ENCODE results near the gene NAT8L. TPM values are rescaled to one million over a fixed set of nuclear protein-coding genes. Genes with fewer than 3 reads are reported as not detected.

Gene NAT8L
- total RNA-seq, 1 donor from 2014 or later = under 0.01 TPM

DNA sequence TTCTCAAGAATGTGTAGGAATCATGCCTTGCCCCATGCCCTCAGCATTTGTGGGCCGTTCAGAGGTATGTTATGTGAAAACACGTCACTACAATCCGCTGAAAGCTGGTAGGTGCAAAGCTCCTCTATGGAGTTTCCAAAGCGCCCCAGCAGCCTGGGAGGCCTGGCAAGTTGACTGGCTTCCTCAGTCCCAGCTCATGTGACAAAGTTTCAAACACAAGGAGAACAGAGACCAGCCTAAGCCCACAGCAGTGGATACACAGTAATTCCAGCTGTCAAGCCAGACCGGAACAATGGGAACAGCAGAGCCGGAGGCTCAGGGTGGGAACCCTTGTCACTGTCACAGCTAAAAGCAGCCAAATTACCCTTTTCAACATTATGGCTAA is 33.5 kb downstream of the NAT8L start:
- DNase-seq (ENCODE audit: low read depth in 2 of 2) = no peak

DNA sequence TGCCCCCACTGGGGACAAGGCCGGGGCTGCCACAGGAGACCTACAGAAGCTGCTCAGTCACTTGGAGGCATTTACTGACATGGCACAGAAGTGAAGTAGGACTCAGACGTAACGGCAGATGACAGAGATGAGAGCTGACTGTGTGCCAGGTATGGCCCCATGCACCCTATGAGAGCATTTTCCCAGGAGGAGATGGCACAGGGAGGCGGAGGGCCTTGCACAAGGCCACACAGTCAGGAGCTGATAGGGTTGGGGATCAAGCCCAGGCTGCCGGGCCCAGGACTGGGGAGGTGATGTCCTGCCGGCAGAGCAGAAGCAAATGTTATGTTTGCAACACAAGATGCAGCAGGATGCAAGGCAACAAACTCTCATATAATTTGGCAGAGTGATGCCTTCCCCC is 34.1 kb downstream of the NAT8L start:
- DNase-seq (ENCODE audit: low read depth in 2 of 2) = no peak

DNA sequence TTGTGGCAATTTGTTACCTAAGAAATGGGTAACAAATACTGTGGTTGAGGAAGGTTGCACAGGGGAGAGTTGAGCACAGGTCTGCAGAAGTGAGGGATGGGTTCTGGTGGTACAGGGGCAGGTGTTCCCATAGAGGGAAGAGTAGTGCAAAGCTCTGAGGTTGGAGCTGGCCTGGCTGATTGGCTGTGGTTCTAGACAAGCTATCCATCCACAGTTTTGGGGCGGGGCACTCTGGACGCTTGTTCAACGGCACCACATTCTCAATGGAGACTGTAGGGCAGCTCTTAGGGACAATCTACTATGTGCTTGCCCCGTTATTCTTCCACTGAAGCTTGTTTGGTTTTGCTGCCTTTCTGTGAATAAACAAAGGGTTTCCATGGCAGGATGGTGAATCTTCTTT is 35.4 kb downstream of the NAT8L start:
- DNase-seq (ENCODE audit: low read depth in 2 of 2) = no peak

DNA sequence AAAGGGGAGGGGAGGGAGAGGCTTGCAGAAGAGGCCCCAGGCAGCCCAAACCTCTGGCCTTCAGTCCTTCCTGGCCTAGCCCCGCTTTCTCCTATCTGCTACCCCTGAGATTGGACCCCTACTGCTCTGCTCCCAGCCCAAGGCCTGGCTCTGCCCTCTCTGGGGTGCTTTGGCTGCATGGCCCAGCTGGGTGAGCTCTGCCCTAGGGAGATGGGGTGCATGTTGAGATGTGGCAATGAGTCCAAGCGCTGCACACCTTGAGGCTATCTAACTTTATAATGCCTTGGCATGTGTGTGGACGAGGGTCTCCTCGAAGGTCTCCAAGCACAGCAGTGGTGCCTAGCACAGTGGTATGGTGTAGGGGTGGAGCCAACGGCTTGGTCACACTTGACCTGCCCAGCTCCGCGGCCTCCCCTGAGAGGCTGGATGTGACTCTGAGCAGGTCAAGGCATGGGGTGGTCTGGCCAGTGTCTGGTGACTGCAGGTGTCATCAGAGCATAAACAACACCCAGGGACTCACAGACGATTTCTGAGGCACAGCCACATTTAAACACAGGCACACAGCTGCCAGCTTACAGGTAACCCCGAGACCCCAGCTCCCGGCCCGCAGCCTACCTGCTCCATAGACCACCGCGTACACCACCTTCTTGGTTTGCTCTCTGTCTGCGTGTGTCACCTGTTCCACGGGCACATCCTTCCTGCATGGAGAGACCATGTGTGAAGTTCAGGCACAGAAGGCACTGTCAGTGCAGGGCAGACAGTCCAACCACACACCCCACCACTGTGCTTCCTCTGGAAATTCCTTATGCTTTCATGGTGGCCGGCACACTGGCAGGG is 36.3 kb downstream of the NAT8L start:
- no peak for DNase-seq (ENCODE audit: low read depth in 2 of 2)

DNA sequence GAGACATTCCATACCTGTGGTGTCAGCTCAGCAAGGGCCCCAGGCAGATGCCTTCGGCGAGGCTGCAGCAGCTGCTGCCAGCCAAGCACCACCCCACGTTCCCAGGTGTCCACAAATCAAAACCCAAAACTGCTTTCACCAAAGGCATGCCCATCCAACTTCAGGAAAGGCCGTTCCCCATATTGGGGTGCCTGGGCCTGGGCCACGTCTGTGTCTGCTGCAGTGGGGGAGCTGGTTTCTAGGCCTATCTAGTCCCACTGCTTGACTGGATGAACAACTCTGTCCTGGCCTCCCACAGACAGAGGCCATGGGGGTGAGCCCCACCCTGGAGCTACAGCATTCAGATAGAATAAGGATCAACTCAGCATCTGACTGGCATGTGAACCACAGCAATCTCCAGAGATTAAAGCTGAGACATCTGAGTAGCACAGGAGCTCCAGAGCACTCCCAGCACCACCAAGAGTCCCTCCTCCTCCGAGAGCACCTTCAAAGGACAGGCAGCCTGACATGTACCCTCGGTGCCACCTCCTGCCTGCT is 37.0 kb downstream of the NAT8L start:
- DNase-seq (ENCODE audit: low read depth in 2 of 2) = no peak

DNA sequence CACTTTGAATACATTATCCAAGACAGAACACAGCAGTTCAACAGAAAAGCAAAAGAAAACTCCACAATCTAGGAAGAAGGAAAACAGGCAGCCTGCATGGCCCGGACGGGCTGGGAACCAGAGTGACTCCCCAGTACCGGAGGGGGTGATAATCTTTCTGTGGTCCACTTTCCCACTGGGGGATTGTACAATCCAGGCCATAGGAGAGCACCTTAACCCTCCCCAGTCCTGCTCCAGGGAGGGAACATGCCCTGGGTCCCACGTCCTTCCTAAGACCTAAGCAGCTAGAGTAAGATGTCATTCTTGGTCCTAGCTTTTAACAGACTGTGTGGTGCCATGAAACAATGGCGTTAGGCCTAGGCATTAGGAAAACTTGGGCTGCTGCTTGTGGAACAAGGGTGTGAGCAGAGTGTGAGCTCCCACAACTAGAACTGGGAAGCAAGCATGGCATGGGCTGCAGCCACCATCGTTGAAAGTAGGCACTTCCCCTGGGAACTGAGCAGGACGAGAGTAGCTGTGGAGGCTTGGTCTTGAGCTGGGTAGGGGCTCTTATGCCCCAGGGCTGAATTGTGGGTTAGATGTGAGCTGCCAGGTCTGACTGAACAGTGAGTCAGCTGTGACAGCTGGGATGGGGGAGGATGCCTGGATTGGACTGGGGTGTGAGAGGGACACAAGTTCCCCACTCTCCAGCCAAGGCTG is 42.4 kb downstream of the NAT8L start:
- no peak for DNase-seq (ENCODE audit: low read depth in 2 of 2)

DNA sequence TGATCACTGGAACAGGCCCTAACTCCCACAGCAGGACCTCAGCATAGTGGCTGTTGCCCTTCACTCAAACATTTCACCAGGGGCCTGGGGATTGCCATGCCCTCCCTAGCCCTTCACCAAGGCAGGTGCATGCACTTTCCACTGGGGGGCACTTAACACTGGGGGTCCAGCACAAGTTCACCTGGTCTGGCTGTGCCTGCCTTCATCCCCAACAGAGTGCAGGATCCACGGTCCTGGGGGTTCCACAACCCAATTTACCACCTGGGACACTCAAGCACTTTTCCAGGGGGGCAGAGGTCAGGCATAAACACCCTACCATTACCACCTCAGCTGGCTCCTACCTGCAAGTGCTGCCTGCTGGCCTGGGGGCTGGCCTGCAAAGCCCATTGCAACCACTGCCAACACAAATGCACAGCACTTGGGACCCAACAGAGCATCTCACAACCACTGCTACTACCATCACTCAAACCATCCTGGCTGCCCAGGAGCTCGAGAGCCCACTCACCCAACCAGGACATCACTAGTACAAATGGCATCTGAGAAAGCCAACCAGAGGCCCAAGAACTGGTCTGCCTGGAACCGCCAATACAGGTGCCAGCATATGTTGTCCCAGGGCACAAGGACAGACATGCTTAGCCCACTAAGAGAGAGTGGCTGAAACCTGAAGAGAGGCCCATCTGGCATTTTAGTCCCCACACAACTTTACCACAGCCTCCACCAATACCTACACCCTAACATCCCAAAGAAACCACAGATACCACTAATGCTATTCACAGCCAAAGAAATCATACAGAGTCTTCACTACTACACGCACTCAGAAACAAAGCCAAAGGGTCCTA is 43.1 kb downstream of the NAT8L start:
- DNase-seq (ENCODE audit: low read depth in 2 of 2) = no peak

DNA sequence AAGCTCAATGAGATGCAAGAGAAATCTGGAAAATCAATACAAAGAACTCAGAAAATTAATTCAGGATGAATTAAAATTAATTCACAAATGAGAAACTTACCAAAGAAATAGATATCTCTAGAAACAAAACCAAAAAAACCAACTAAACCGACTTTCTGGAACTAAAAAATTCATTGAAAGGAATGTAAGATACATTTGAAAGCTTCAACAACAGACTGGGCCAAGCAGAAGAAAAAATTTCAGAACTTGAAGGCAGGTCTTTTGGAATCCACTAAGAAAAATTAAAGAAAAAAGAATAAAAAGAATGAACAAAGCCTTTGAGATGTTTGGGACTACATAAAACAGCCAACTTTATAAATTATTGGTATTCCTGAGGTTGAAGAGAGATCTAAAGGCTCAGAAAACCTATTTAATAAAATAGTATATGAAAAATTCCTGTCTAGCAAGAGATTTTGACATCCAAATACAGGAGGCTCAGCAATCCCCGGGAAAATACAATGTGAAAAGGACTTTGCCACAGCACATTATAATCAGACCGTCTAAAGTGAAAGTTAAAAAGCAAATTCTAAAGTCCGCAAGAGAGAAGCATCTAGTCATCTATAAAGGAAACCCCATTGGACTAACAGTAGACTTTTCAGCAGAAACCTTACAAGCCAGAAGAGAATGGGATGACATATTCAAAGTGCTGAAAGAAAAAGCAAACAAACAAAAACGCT is 44.2 kb downstream of the NAT8L start:
- DNase-seq (ENCODE audit: low read depth in 2 of 2) = no peak

DNA sequence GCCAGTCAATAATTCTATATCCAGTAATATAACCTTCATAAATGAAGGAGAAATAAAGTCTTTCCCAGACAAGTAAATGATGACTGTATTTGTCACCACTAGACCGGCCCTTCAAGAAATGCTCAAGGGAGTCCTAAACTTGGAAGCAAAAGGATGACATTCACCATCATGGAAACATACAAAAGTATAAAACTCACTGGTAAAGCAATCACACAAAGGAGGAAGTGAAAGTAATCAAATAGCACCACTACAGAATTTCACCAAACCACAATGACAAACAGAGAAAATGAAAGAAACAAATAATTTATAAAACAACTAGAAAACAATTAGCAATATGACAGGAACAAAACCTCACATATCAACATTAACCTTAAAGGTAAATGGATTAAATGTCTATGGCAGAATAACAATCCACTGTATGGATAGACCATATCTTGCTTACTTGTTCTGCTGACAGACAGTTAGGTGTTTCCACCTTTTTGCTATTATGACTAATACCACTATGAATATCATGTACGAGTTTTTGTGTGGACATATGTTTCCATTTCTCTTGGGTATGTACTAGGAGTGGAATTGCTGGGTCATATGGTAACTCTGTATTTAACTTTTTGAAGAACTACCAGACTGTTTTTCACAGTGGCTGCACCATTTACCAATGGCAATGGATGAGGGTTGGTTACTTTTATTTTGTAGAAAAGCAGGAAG is 44.9 kb downstream of the NAT8L start:
- DNase-seq (ENCODE audit: low read depth in 2 of 2) = no peak

DNA sequence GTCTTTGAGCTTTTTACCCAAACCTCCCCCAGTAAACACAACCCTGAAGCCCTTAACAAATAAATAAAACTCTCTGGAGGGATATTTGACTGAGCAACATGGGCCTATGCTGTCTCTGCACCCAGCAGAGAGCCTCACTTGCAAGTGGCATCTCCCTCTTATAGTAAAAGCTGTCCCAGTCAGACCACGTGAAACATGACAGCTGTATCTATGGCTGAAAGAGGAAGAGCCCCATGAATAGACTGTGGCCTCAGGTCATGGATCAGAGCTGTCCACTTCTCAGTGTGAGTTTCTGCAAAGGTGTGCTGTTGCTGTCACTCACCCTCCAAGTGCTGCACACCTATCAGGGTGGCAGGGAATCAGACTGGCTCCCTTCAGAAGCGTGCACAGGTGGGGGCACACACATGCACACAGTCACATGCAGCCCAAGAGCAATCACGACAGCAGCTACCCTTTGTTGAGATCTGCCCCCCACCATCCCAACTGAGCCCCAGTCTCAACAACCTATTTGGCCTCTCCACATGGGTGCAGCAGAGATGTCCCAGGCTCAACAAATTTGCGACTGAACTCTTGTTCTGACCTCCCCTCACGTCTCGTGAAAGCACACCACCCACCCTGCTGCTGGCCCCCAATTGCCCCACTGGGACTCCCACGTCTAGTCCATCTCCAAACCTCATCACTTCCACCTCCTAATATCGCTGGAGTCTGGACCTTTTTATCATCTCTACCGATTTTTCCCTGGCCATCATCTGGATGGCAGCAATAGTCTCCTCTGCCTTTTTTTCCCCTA is 45.6 kb downstream of the NAT8L start:
- DNase-seq (ENCODE audit: low read depth in 2 of 2) = no peak

DNA sequence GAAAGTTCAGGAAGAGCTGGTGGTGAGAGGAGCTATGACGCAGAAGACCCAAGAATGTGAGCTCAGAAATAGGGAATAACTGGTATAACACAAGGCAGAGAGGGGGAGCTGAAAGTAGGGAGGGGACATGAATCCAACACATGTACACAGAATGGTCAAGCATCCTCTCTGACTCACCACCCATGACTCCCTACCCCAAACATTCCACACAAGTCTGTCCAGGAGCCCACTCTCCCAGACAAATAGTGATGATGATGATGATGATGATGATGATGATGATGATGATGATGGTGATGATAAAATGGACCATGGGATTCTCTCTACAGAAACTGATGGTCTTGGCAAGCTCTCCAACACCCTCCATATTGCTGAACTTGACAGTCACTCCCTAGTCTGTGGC is 46.4 kb downstream of the NAT8L start:
- no peak for DNase-seq (ENCODE audit: low read depth in 2 of 2)

DNA sequence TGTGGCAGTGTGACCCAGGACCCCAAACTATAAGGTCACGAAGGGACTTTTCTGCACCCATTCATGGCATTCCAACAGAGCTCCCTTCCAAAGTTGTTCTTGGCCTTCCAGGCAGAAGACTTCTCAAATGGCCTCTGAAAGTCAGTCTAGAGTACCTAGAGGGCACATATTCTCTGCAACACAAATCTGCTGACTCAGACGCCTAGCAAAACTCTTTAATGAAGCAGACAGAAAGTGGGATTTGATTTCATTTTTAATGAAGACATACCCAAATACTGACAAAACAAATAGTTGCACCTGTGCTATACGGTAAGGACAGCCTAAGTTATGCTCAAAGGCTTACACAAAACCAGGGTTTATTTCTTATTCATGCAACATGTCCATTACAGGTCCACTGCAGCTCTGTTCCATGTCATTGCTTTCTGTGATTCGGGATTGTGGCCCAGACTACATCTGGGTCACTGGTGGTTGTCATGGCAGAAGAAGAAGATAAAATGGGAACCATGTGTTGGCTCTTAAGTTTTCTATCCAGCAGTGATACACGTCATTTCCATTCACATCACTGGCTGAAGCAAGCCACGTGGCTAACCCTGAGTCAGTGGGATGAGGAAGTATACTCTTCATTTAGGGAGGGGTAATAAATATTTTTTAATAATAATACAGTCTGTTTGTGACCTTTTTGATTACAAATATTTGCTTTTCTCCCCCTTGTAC is 57.7 kb downstream of the NAT8L start:
- DNase-seq (ENCODE audit: low read depth in 2 of 2) = no peak

Other genes starting within 250 kb of the NAT8L start
- gene LETM1, start 203.2 kb upstream of the NAT8L start, total RNA-seq = 48.6 and 70.2 TPM in 2 replicates
- 29.9 and 32.7 TPM in 2 replicates for gene NSD2, start 187.9 kb upstream of the NAT8L start, total RNA-seq
- gene NELFA, start 50.4 kb upstream of the NAT8L start, total RNA-seq = 8.5 and 10.3 TPM in 2 replicates
- 4.6 and 6.7 TPM in 2 replicates for gene HAUS3, start 182.8 kb downstream of the NAT8L start, total RNA-seq
- 1.3 and 3.4 TPM in 2 replicates for gene POLN, start 182.8 kb downstream of the NAT8L start, total RNA-seq
- 48.2 and 56.2 TPM in 2 replicates for gene MXD4, start 202.8 kb downstream of the NAT8L start, total RNA-seq